DLD1 (cell line): ENCODE measurements around the gene SF3A2.

Experiments
- in situ Hi-C: cut with HindIII; loops from 2 replicates; pipeline ENCODE4 v1.10.0; 2017; ENCODE audit warnings: low sequenced_read_pairs

The SF3A2 gene

DNA sequence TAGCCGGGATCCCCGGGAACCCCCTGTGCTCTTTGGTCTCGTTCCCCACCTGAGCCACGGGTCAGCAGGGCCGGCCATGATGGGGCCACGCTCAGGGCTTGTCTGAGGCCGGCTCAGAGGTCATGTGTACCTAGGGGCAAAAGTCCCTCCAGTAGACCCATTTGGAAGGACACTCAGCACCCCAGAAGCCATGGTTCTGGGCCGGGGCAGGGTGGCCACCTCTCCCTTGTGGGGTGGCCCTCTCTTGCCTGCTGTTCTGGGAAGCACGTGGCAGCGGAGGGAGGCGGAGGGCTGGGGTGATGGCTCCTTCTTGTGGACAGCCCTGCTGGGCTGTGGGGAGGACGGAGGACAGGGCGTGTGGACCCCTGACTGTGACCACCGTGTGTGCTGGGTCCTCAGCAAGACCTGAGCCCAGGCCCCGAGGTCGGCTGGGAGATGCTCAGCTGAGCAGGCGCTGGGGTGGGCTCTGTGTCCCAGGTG is 51.8 kb downstream of the SF3A2 start:
- in situ Hi-C loops: no loop called here

DNA sequence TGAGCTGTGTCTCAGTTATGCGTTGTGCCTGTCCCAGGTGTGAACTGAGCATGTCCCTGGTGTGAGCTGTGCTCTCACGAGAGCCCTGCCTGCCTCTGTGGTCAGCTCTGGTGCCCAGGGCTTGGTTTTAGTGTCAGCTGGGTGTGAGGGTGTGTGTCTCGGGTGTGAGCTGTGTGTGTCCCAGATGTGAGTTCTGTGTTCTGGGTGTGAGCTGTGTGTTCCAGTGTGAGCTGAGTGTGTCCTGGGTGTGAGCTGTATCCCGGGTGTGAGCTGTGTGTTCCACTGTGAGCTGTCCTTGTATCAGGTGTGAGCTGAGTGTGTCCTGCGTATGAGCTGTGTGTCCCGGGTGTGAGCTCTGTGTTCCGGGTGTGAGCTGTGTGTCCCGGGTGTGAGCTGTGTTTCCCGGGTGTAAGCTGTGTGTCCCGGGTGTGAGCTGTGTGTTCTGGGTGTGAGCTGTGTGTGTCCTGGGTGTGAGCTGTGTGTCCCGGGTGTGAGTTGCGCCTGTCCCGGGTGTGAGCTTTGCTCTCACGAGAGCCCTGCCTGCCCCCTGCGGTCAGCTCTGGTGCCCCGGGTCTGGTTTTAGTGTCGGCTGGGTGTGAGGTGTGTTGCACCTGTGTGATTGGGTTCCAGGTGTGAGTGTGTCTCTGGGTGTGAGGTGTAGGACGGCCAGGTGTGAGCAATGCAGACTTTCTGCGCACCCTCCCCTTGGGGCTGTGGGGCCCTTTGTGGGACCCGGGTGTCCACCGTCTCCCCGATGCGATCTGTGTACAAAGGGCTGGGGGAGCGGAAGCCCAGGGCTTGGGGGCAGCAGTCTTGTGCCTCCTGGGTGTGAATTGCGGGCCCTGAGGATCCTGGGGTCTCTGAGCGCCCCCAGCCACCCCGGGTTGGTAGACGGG is 52.4 kb downstream of the SF3A2 start:
- in situ Hi-C loops: no loop called here

DNA sequence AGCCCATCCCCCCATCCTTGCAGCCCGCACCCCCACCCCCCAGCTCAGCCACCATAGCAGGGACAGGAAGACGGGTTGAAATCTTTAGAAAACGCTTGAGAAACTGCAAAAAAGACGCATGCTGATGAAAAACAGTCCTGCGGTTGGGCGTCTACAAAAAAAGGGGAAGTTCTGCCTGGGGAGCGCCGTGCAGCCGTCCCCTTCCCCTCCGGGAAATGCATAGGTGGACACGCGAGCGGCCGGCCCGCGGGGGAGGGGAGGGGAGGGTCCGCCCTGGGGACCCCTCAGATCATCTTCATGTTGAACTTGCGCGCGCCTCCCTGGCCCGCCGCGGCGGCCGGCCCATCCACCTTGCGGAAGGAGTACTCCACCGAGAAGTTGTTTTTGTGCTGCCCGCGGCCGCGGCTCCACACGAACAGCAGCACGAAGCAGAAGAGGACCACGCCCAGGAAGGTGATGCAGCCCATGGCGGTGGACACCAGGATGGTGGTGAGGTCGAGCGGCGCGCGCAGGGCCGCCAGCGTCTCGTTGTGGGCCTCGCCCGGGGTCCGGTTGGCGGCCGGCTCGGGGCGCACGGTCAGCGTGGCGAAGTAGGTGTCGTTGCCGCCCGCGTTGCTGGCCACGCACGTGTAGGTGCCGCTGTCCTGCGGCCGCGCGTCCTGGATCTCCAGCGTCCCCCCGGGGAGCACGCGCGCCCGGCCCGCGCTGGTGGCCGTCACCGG is 53.3 kb downstream of the SF3A2 start:
- in situ Hi-C loops: no loop called here

DNA sequence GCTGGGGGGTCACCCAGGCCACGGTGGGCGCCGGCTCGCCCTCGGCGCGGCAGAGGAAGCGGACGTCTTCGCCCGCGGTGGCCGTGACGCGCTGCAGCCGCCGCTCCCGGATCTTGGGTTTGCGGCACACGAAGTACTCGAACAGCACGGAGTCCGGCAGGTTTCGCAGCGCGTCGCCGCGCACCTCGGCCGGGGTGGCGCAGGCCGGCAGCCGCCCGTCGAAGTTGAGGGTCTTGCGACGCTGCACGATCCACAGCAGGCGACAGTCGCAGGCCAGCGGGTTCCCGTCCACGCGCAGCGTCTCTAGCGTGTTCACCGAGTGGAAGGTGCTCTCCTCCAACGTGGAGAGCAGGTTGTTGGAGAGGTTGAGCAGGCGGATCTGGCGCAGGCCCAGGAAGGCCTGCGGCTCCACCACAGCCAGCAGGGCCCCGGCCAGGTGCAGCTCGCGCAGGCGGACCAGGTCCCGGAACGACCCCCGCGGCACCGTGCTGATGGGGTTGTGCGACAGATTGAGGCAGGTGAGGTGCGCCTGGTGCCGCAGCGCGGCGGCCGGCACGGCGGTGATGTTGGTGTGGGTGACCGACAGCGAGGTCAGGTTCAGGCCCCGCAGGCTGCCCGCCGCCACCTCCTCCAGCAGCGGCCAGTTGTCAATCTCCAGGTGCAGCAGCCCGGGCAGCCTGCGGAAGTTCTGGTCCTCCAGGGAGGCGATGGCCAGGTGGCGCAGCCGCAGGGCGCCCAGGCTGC is 54.0 kb downstream of the SF3A2 start:
- in situ Hi-C loops: no loop called here

DNA sequence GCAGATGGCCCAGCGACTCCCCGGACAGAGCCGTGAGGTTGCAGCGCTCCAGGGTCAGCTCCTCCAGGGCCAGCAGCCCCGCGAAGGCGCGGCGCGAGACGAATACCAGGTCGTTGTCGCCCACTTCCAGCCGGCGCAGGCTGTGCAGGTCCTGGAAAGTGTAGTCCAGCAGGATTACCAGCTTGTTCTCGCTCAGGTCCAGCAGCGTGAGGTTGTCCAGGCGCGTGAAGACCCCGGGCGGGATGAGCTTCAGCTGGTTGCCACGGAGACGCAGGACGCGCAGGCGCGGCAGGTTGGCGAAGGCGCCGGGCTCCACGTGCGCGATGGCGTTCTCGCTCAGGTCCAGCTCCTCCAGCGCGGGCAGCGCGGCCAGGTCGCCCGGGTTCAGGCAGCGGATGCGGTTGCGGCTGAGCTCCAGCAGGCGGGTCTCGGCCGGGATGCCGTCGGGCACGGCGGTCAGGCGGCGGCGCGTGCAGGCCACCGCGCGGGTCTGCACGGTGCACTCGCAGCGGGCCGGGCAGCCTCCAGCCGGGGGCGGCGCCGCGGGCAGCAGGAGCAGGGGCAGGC is 54.6 kb downstream of the SF3A2 start:
- in situ Hi-C loops: no loop called here

DNA sequence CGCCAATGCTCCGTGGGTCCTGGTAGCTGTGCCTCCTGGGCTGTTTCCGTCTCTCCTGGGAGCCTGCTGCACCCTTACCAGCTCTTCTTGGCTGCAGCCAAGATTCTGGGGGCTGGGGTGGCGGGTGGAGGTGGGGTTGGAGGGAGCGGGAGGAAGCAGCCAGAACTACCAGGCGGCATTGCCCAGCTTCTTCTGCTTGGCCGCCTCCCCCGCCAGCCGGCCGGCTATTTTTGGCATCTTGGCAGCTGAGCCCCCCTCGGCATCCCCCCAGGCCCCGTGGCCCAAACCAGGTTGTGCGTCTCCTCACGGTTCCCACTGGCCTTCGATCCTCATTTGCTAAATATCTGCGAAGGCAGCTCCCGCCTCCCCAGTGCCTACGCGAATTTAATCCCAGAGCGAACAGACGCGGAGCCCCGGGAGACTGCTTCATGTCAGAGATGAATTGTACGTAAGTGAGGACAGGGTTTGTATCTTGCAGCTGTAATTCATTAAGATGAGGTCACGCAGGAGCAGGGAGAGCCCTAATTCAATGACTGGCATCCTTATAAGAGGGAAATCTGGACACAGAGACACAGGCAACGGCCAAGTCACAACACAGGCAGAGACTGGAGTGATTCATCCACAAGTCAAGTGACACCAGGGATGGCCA is 58.2 kb downstream of the SF3A2 start:
- in situ Hi-C loops: no loop called here

DNA sequence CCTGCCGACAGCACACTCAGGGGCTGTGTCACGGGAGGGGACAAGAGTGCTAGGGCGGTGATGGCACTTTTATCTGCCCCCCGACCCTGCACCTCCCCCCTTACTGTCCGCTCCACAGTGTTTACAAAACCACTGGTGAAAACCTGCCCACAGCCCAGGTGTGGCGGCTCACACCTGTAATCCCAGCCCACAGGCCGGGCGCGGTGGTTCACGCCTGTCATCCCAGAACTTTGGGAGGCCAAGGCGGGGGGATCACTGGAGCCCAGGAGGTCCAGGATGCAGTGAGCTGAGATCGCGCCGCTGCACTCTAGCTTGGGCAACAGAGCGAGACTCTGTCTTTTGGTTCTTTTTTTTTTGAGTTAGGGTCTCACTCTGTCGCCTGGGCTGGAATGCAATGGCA is 59.5 kb downstream of the SF3A2 start:
- in situ Hi-C loops: no loop called here
